CD4-positive, alpha-beta memory T cell (primary cell): ENCODE data around the gene DDOST. TPM values are rescaled to one million over a fixed set of nuclear protein-coding genes. Genes with fewer than 3 reads are reported as not detected.
A peak's percentile ranks its signal among the peaks of the same experiment; 100 is the strongest.

Experiments used
- CTCF ChIA-PET: fragments of 350-600 bp; sonication (Branson Sonifier 250); formaldehyde crosslinking; loops from one replicate; lab custom pipeline; 2021; ENCODE audit warnings: inconsistent platforms; ENCODE audit not compliant: partially characterized antibody; lab: Charles Lee
- POLR2A ChIA-PET: fragments of 350-600 bp; sonication (Branson Sonifier 250); formaldehyde crosslinking; loops from one replicate; lab custom pipeline; 2021; ENCODE audit not compliant: partially characterized antibody; lab: Charles Lee
- DNase-seq, 5 donors: peaks; one replicate each; pipeline versions ENCODE4 v3.0.0 to v3.0.0-alpha.2; 2020 to 2022; ENCODE audit warnings: mixed read lengths in 1 of 5
- H3K27ac ChIP-seq: one replicate; pipeline ENCODE4 v1.7.0; 2013; ENCODE audit warnings: low read depth, low read length
- H3K27me3 ChIP-seq: 2 replicates; pipeline ENCODE4 v1.7.0; 2013; ENCODE audit warnings: mild to moderate bottlenecking, low read length, moderate library complexity; ENCODE audit not compliant: insufficient read depth
- H3K36me3 ChIP-seq: 2 replicates; pipeline ENCODE4 v1.7.0; 2013; ENCODE audit warnings: mild to moderate bottlenecking, low read length, moderate library complexity; ENCODE audit not compliant: insufficient read depth
- H3K4me1 ChIP-seq: 2 replicates; pipeline ENCODE4 v1.7.0; 2013; ENCODE audit warnings: mild to moderate bottlenecking, low read length, moderate library complexity; ENCODE audit not compliant: insufficient read depth
- H3K4me3 ChIP-seq, 2 donors: one replicate each; pipeline ENCODE4 v1.7.0; 2013; ENCODE audit warnings: low read length in 2 of 2, mild to moderate bottlenecking in 1 of 2
- H3K9me3 ChIP-seq, 2 donors: one replicate each; pipeline ENCODE4 v1.7.0; 2013; ENCODE audit warnings: low read length in 2 of 2, control low read depth in 1 of 2; ENCODE audit not compliant: control insufficient read depth in 1 of 2
- H3K27ac Mint-ChIP-seq, 7 donors: one replicate each; pipeline ENCODE4 v1.8.0; 2020 to 2021; ENCODE audit warnings: mixed read lengths in 7 of 7, mild to moderate bottlenecking in 6 of 7, inconsistent platforms in 3 of 7, moderate library complexity in 3 of 7
- H3K27me3 Mint-ChIP-seq, 2 donors: one replicate each; pipeline ENCODE4 v1.8.0; 2020 to 2021; ENCODE audit warnings: mixed read lengths in 2 of 2
- H3K36me3 Mint-ChIP-seq, 2 donors: one replicate each; pipeline ENCODE4 v1.8.0; 2020 to 2021; ENCODE audit warnings: mixed read lengths in 2 of 2, inconsistent platforms in 1 of 2, mild to moderate bottlenecking in 1 of 2
- H3K4me1 Mint-ChIP-seq, 4 donors: one replicate each; pipeline ENCODE4 v1.8.0; 2020 to 2021; ENCODE audit warnings: mixed read lengths in 4 of 4, mild to moderate bottlenecking in 1 of 4
- H3K4me3 Mint-ChIP-seq, 8 donors: one replicate each; pipeline ENCODE4 v1.8.0; 2020 to 2021; ENCODE audit warnings: mixed read lengths in 8 of 8, mild to moderate bottlenecking in 7 of 8, moderate library complexity in 6 of 8, inconsistent platforms in 3 of 8
- H3K9me3 Mint-ChIP-seq, 8 donors: one replicate each; pipeline ENCODE4 v1.8.0; 2020 to 2021; ENCODE audit warnings: mixed read lengths in 8 of 8, mild to moderate bottlenecking in 5 of 8, inconsistent platforms in 3 of 8, moderate library complexity in 1 of 8
- intact Hi-C: fragments of 100-400 bp; cut with micrococcal nuclease; formaldehyde crosslinking; loops from one replicate; pipeline ENCODE4 v1.15.1; 2023
- polyA plus RNA-seq, 2 donors: library from polyadenylated mRNA; unstranded; fragments of 300-500 nt; fragmentation: Illumina TruSeq; gene quantifications; one replicate each; pipeline ENCODE4 v1.2.3, GENCODE V29; 2021
- total RNA-seq, 2 experiments: library from RNA; stranded (reverse); gene quantifications; one replicate each; pipeline ENCODE4 v1.2.3, GENCODE V29; 2021

Gene DDOST
- total and polyA plus RNA-seq, 4 experiments from 2014 or later, result 133 to 405 (median 184) TPM

- H3K9me3 ChIP-seq, result no peaks in the 10 kb centered on the region
- Mint-ChIP-seq H3K36me3 (no peaks in the 10 kb centered on the region), H3K9me3 (peaks cover 0 to 2% (median 0%) of the 10 kb centered on the region in 8 donors), H3K4me3 (no peak overlapping the region), H3K27ac (peak overlapping the region in 1 of 7 donors; percentile 14), H3K4me1 (peaks cover 3 to 8% (median 6%) of the 10 kb centered on the region in 4 donors), H3K27me3 (peaks cover 0 to 3% of the 10 kb centered on the region in 2 donors)
- H3K27me3 ChIP-seq, result no peaks in the 10 kb centered on the region
- DNase-seq, result no peak
- H3K27ac ChIP-seq, result no peak overlapping the region
- peaks cover 10% of the 10 kb centered on the region for H3K4me1 ChIP-seq
- CTCF ChIA-PET, result interaction anchor here (0.9 to 10.6 kb wide), 2 partner anchors 498 to 505 kb away, joined by 3 to 168 read pairs; no protein-coding TSS in a partner anchor
- POLR2A ChIA-PET, result no interaction called here
- no peak overlapping the region for H3K4me3 ChIP-seq
- intact Hi-C loops, result no loop called here
- H3K36me3 ChIP-seq, result no peaks in the 10 kb centered on the region
Measured at GRCh38 chr1:20699558-20699957, 38.4 kb upstream of the DDOST start.

GRCh38 chr1:20698195-20698910 is 37.2 kb upstream of the DDOST start:
- intact Hi-C loops, result no loop called here
- Mint-ChIP-seq H3K9me3 (peaks cover 0 to 2% (median 0%) of the 10 kb centered on the region in 8 donors), H3K27ac (no peak overlapping the region), H3K36me3 (no peaks in the 10 kb centered on the region), H3K27me3 (peaks cover 0 to 3% of the 10 kb centered on the region in 2 donors), H3K4me3 (peak overlapping the region in 3 of 8 donors; percentile 22 to 38 (median 30)), H3K4me1 (peaks cover 3 to 8% (median 6%) of the 10 kb centered on the region in 4 donors)
- ChIA-PET CTCF (interaction anchor here (2.7 to 10.6 kb wide), 3 partner anchors 491 to 500 kb away, joined by 13 to 168 read pairs (median 15); no protein-coding TSS in a partner anchor), POLR2A (interaction anchor here (0.6 kb wide), 1 partner anchor 60 kb away, joined by 3 read pairs; no protein-coding TSS in a partner anchor)
- no peak overlapping the region for H3K27ac ChIP-seq
- H3K4me3 ChIP-seq, result no peak overlapping the region
- no peak for DNase-seq
- peaks cover 10% of the 10 kb centered on the region for H3K4me1 ChIP-seq
- no peaks in the 10 kb centered on the region for H3K36me3 ChIP-seq
- H3K9me3 ChIP-seq, result no peaks in the 10 kb centered on the region
- H3K27me3 ChIP-seq, result no peaks in the 10 kb centered on the region

GRCh38 chr1:20697563-20697962 is 36.4 kb upstream of the DDOST start:
- no peak overlapping the region for H3K27ac ChIP-seq
- intact Hi-C loops, result no loop called here
- POLR2A ChIA-PET, result interaction anchor here (0.6 to 1.6 kb wide), 2 partner anchors 35 to 60 kb away, joined by 3 to 7 read pairs; partner anchors contain the start of gene SH2D5
- no peaks in the 10 kb centered on the region for H3K27me3 ChIP-seq
- H3K36me3 Mint-ChIP-seq, result no peaks in the 10 kb centered on the region
- no peak overlapping the region for H3K27ac Mint-ChIP-seq
- peaks cover 10% of the 10 kb centered on the region for H3K4me1 ChIP-seq
- DNase-seq, result no peak
- no peak overlapping the region for H3K4me3 ChIP-seq
- CTCF ChIA-PET, result interaction anchor here (0.5 to 10.6 kb wide), 19 partner anchors 12 to 669 kb away, joined by 3 to 168 read pairs (median 5); no protein-coding TSS in a partner anchor
- H3K36me3 ChIP-seq, result no peaks in the 10 kb centered on the region
- H3K4me3 Mint-ChIP-seq, result peak overlapping the region in 2 of 8 donors; percentile 36 to 90
- H3K4me1 Mint-ChIP-seq, result peaks cover 2 to 8% (median 6%) of the 10 kb centered on the region in 4 donors
- peaks cover 0 to 2% (median 0%) of the 10 kb centered on the region in 8 donors for H3K9me3 Mint-ChIP-seq
- H3K27me3 Mint-ChIP-seq, result peaks cover 0 to 3% of the 10 kb centered on the region in 2 donors
- H3K9me3 ChIP-seq, result no peaks in the 10 kb centered on the region

GRCh38 chr1:20696397-20697333 is 35.5 kb upstream of the DDOST start:
- H3K36me3 Mint-ChIP-seq, result no peaks in the 10 kb centered on the region
- peaks cover 2 to 12% (median 6%) of the 10 kb centered on the region in 4 donors for H3K4me1 Mint-ChIP-seq
- intact Hi-C loops, result loop anchor here (1.0 kb wide), 1 partner anchor 37 kb away; no protein-coding TSS in a partner anchor
- Histone ChIP-seq H3K4me3 (peak overlapping the region; percentile 84 to 90), H3K4me1 (peaks cover 10% of the 10 kb centered on the region), H3K27ac (peak overlapping the region; percentile 46), H3K27me3 (no peaks in the 10 kb centered on the region), H3K9me3 (no peaks in the 10 kb centered on the region), H3K36me3 (no peaks in the 10 kb centered on the region)
- ChIA-PET POLR2A (interaction anchor here (1.0 to 1.6 kb wide), 2 partner anchors 36 to 498 kb away, joined by 5 to 7 read pairs; partner anchors contain the start of gene SH2D5), CTCF (interaction anchor here (0.5 to 10.6 kb wide), 39 partner anchors 10 to 670 kb away, joined by 3 to 168 read pairs (median 4); partner anchors contain the start of gene SH2D5)
- peaks cover 0 to 3% of the 10 kb centered on the region in 2 donors for H3K27me3 Mint-ChIP-seq
- peak; percentile 60 to 71 (median 68) for DNase-seq
- peaks cover 0 to 3% (median 0%) of the 10 kb centered on the region in 8 donors for H3K9me3 Mint-ChIP-seq
- peak overlapping the region in 6 of 7 donors; percentile 22 to 92 (median 68) for H3K27ac Mint-ChIP-seq
- peak overlapping the region; percentile 87 to 95 (median 89) for H3K4me3 Mint-ChIP-seq

- Mint-ChIP-seq H3K4me3 (peak overlapping the region in 3 of 8 donors; percentile 31 to 95 (median 89)), H3K4me1 (peaks cover 2 to 12% (median 6%) of the 10 kb centered on the region in 4 donors), H3K9me3 (peaks cover 0 to 3% (median 0%) of the 10 kb centered on the region in 8 donors), H3K27me3 (peaks cover 0 to under 1% of the 10 kb centered on the region in 2 donors), H3K27ac (no peak overlapping the region), H3K36me3 (no peaks in the 10 kb centered on the region)
- intact Hi-C loops, result no loop called here
- Histone ChIP-seq H3K27ac (no peak overlapping the region), H3K4me1 (peaks cover 10% of the 10 kb centered on the region), H3K36me3 (no peaks in the 10 kb centered on the region), H3K4me3 (no peak overlapping the region), H3K27me3 (no peaks in the 10 kb centered on the region), H3K9me3 (no peaks in the 10 kb centered on the region)
- no peak for DNase-seq
- ChIA-PET POLR2A (no interaction called here), CTCF (interaction anchor here (0.5 to 10.6 kb wide), 5 partner anchors 8 to 502 kb away, joined by 3 to 168 read pairs (median 4); no protein-coding TSS in a partner anchor)
Measured at GRCh38 chr1:20695515-20695914, 34.3 kb upstream of the DDOST start.

- Mint-ChIP-seq H3K36me3 (no peaks in the 10 kb centered on the region), H3K9me3 (peaks cover 0 to 3% (median 0%) of the 10 kb centered on the region in 8 donors), H3K27me3 (no peaks in the 10 kb centered on the region), H3K4me3 (peak overlapping the region in 1 of 8 donors; percentile 5), H3K4me1 (peaks cover 2 to 12% (median 6%) of the 10 kb centered on the region in 4 donors), H3K27ac (no peak overlapping the region)
- intact Hi-C loops, result no loop called here
- H3K9me3 ChIP-seq, result no peaks in the 10 kb centered on the region
- no peak overlapping the region for H3K4me3 ChIP-seq
- no peaks in the 10 kb centered on the region for H3K27me3 ChIP-seq
- H3K4me1 ChIP-seq, result peaks cover 10% of the 10 kb centered on the region
- CTCF ChIA-PET, result interaction anchor here (10.6 kb wide), 1 partner anchor 504 kb away, joined by 168 read pairs; no protein-coding TSS in a partner anchor
- H3K27ac ChIP-seq, result no peak overlapping the region
- DNase-seq, result no peak
- POLR2A ChIA-PET, result no interaction called here
- no peaks in the 10 kb centered on the region for H3K36me3 ChIP-seq
Measured at GRCh38 chr1:20693623-20694022, 32.5 kb upstream of the DDOST start.
